ENCODE results near the gene TPX2.

DNA sequence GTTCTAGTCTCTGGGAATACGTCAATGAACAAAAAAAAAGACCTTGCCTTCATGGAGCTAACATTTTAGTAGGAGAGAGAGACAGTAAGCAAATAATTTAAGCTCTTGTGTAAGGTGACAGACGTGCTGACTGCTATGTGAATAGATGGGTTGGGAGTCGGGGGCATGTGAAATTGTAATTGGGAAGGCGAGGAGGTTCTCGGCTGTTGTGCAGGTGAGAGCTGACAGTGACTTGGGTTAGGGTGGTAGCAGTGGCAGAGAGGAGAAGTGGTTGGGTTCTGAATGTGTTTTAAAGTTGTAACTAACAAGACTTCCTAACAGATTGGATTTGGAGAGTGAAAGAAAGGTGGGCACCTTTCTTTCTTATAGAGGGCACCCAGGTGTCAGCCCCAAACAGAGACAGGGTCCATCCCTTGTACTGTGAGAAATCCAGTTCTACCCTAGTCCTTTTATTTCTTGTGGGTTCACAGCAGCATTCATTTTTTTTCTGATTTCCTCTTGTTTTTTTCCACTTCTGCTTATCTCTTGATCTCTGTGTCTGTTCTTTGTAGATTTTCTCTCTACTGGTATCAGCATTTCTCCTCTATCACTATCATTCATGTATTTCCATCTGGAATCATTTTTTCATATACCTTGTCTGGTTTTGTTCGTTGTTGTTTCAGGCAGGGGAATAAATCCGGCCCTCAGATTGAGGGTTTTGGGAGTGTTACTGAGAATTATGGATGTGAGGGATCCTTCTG is 64.6 kb downstream of the TPX2 start:
- TF ChIP-seq, protein P1, sequence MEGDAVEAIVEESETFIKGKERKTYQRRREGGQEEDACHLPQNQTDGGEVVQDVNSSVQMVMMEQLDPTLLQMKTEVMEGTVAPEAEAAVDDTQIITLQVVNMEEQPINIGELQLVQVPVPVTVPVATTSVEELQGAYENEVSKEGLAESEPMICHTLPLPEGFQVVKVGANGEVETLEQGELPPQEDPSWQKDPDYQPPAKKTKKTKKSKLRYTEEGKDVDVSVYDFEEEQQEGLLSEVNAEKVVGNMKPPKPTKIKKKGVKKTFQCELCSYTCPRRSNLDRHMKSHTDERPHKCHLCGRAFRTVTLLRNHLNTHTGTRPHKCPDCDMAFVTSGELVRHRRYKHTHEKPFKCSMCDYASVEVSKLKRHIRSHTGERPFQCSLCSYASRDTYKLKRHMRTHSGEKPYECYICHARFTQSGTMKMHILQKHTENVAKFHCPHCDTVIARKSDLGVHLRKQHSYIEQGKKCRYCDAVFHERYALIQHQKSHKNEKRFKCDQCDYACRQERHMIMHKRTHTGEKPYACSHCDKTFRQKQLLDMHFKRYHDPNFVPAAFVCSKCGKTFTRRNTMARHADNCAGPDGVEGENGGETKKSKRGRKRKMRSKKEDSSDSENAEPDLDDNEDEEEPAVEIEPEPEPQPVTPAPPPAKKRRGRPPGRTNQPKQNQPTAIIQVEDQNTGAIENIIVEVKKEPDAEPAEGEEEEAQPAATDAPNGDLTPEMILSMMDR (IDR thresholded peaks at IDR 0.05; ENCODE audit: low read length) = no peak
- no peak for TF ChIP-seq EZH2 (IDR thresholded peaks at IDR 0.05; ENCODE audit: borderline replicate concordance, low read length)
